Esophagus muscularis mucosa (tissue), 4 donors: Measurements from ENCODE around the gene RBBP6.

Experiments used
- CTCF ChIP-seq, 3 experiments: fragments of 200-600 bp in 2 of 3; fragments of 450-650 bp in 1 of 3; sonication (generic) in 2 of 3; IDR thresholded peaks; one replicate each; pipeline ENCODE4 v1.5.1; 2017 to 2019; ENCODE audit warnings: antibody characterized with exemption in 3 of 3, mild to moderate bottlenecking in 2 of 3, moderate library complexity in 1 of 3
- EP300 ChIP-seq: sonication (generic); formaldehyde crosslinking; IDR thresholded peaks from one replicate; pipeline ENCODE4 v1.6.1; 2017; ENCODE audit warnings: antibody characterized with exemption
- POLR2A ChIP-seq: fragments of 450-650 bp; IDR thresholded peaks from one replicate; pipeline ENCODE4 v1.6.1; 2017; ENCODE audit warnings: antibody characterized with exemption, moderate library complexity, mild to moderate bottlenecking, low read depth

GRCh38 chr16:24511792-24512191 is 27.6 kb upstream of the RBBP6 start:
- no peak for TF ChIP-seq CTCF (IDR thresholded peaks at IDR 0.05)
- TF ChIP-seq POLR2A: no peak
- TF ChIP-seq EP300: no peak
